ENCODE results near the gene CUL7.

GRCh38 chr6:43037706-43038105 is 15.9 kb downstream of the CUL7 start:
- TF ChIP-seq CTCF (conservative IDR thresholded peaks at IDR 0.05; ENCODE audit: low read length) (no peak), EZH2phosphoT487 (IDR thresholded peaks at IDR 0.05; ENCODE audit: borderline replicate concordance) (no peak)
